HEK293 (cell line): Measurements from ENCODE around the gene RPS5.

Experiments used
- ATF2 ChIP-seq: fragments of 450-650 bp; formaldehyde crosslinking; IDR thresholded peaks from 2 replicates; pipeline ENCODE4 v1.5.1; 2016; ENCODE audit warnings: missing biosample characterization, missing genetic modification characterization, low read depth
- CTCF ChIP-seq: fragments of 450-650 bp; formaldehyde crosslinking; IDR thresholded peaks from 2 replicates; pipeline ENCODE4 v1.5.1; 2016; ENCODE audit warnings: missing biosample characterization, missing genetic modification characterization
- KLF16 ChIP-seq: fragments of 450-650 bp; formaldehyde crosslinking; IDR thresholded peaks from 2 replicates; pipeline ENCODE4 v1.5.1; 2017; ENCODE audit warnings: missing biosample characterization, missing genetic modification characterization
- OSR2 ChIP-seq: fragments of 450-650 bp; formaldehyde crosslinking; IDR thresholded peaks from 2 replicates; pipeline ENCODE4 v1.5.1; 2016; ENCODE audit warnings: missing biosample characterization, missing genetic modification characterization
- TRIM28 ChIP-seq: IDR thresholded peaks from 2 replicates; pipeline ENCODE4 v1.6.1; 2011; ENCODE audit warnings: low read length, control low read depth, borderline replicate concordance
- ZEB2 ChIP-seq: fragments of 450-650 bp; formaldehyde crosslinking; IDR thresholded peaks from 2 replicates; pipeline ENCODE4 v1.5.1; 2016; ENCODE audit warnings: missing biosample characterization, missing genetic modification characterization
- ZNF140 ChIP-seq: fragments of 450-650 bp; formaldehyde crosslinking; IDR thresholded peaks from 2 replicates; pipeline ENCODE4 v1.5.1; 2016; ENCODE audit warnings: missing biosample characterization, missing genetic modification characterization
- ZNF239 ChIP-seq: fragments of 450-650 bp; formaldehyde crosslinking; IDR thresholded peaks from 2 replicates; pipeline ENCODE4 v1.5.1; 2016; ENCODE audit warnings: missing biosample characterization, missing genetic modification characterization

DNA sequence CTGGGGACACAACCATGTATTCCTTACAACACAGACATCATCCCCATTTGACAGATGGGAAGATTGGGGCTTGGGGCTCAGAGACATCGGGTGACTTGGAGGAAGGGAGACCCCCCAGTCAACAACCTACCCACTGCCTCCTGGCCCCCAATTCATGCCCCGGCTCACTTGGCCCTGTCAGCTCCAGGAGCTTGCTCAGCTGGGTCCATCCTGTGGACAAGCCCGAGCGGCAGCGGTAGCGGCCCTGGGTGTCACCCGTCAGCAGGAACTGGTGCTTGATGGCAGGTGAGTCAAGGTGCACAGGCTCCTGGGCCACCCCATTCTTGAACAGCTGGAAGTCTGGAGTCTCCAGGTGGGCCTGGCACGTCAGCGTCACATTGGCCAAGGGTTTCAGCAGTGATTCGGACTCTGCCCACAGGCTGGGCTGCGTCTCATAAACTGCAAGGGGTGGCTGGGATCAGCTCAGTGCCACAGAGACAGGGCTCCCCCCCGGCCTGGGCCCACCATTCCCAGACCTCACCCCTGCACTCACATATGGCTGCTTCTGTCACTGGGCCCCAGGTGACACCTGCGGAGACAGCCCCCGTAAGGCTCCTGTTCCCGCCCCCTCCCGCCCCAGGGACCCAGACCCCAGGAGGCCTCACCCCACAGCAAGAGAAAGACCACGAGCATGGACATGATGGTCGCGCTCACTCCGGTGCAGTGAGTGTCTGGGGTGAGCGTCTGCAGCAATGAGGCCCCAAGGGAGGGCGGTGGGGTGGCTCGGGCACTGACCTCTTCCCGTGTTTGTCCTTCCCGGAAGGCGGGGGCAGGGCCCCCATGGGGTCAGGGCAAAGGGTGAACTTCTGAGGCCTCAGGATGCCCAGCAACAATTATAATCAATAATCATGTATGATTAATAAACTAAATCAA, 34.1 kb upstream of the RPS5 start, which contains the start of gene A1BG:
- no peak for TF ChIP-seq CTCF
- TF ChIP-seq OSR2 (tag by site-specific recombination), result no peak
- TF ChIP-seq ATF2 (tag by site-specific recombination), result no peak
- no peak for TF ChIP-seq KLF16 (tag by site-specific recombination)
- TF ChIP-seq TRIM28, result no peak
- TF ChIP-seq ZEB2 (tag by site-specific recombination), result no peak
- no peak for TF ChIP-seq ZNF140 (tag by site-specific recombination)
- TF ChIP-seq ZNF239 (tag by site-specific recombination), result no peak
